ENCODE measurements around the gene MYOC. TPM values are rescaled to one million over a fixed set of nuclear protein-coding genes. Genes with fewer than 3 reads are reported as not detected.
"Not testable (repeated sequence)": the region's sequence is repeated elsewhere in the genome, so short reads cannot be mapped to it uniquely, and the experiment has no call there.

The MYOC gene
- total and polyA plus RNA-seq, 7 experiments from 2014 or later = not detected

GRCh38 chr1:171663036-171663853, 10.8 kb upstream of the MYOC start:
- no peak for ATAC-seq
- H3K36me3 Mint-ChIP-seq = no peaks in the 10 kb centered on the region
- Histone ChIP-seq H3K4me1 (ENCODE audit: control insufficient read depth in 2 of 2, insufficient read depth in 2 of 2, low read length in 2 of 2) (no peaks in the 10 kb centered on the region), H3K27me3 (ENCODE audit: control insufficient read depth in 2 of 2, insufficient read depth in 2 of 2, low read length in 2 of 2) (no peaks in the 10 kb centered on the region), H3K36me3 (ENCODE audit: control insufficient read depth in 2 of 3, insufficient read depth in 3 of 3, low read length in 3 of 3) (no peaks in the 10 kb centered on the region), H3K27ac (ENCODE audit: low read depth, low read length) (no peak overlapping the region), H3K9me3 (ENCODE audit: control insufficient read depth in 2 of 3, low read length in 3 of 3) (no peaks in the 10 kb centered on the region), H3K4me3 (ENCODE audit: low read length) (no peak overlapping the region)
- H3K27me3 Mint-ChIP-seq = peaks cover 0 to 6% (median under 1%) of the 10 kb centered on the region in 5 donors
- ChIA-PET CTCF (no interaction called here), POLR2A (no interaction called here)
- no peak for DNase-seq
- H3K9me3 Mint-ChIP-seq = no peaks in the 10 kb centered on the region
- intact Hi-C loops (cut with micrococcal nuclease) = no loop called here
- no peak overlapping the region for H3K4me3 Mint-ChIP-seq
- no peak overlapping the region for H3K27ac Mint-ChIP-seq
- H3K4me1 Mint-ChIP-seq = no peaks in the 10 kb centered on the region

- H3K36me3 ChIP-seq (ENCODE audit: control insufficient read depth in 2 of 3, insufficient read depth in 3 of 3, low read length in 3 of 3) = no peaks in the 10 kb centered on the region
- DNase-seq (no peak), ATAC-seq (no peak)
- H3K4me3 ChIP-seq (ENCODE audit: low read length) = no peak overlapping the region
- Mint-ChIP-seq H3K4me1 (no peaks in the 10 kb centered on the region), H3K36me3 (no peaks in the 10 kb centered on the region), H3K9me3 (no peaks in the 10 kb centered on the region), H3K27me3 (peaks cover 0 to 10% (median 3%) of the 10 kb centered on the region in 5 donors), H3K27ac (no peak overlapping the region), H3K4me3 (no peak overlapping the region)
- H3K27me3 ChIP-seq (ENCODE audit: control insufficient read depth in 2 of 2, insufficient read depth in 2 of 2, low read length in 2 of 2) = no peaks in the 10 kb centered on the region
- H3K27ac ChIP-seq (ENCODE audit: low read depth, low read length) = no peak overlapping the region
- CTCF ChIA-PET = interaction anchor here (0.6 kb wide), 1 partner anchor 324 kb away, joined by 4 read pairs; no protein-coding TSS in a partner anchor
- intact Hi-C loops (cut with micrococcal nuclease) = no loop called here
- no peaks in the 10 kb centered on the region for H3K4me1 ChIP-seq (ENCODE audit: control insufficient read depth in 2 of 2, insufficient read depth in 2 of 2, low read length in 2 of 2)
- no peaks in the 10 kb centered on the region for H3K9me3 ChIP-seq (ENCODE audit: control insufficient read depth in 2 of 3, low read length in 3 of 3)
- POLR2A ChIA-PET = no interaction called here
Measured at GRCh38 chr1:171661076-171661650, 8.7 kb upstream of the MYOC start.

GRCh38 chr1:171656206-171656605, 3.7 kb upstream of the MYOC start:
- H3K27me3 ChIP-seq (ENCODE audit: control insufficient read depth in 2 of 2, insufficient read depth in 2 of 2, low read length in 2 of 2); H3K36me3 Mint-ChIP-seq; H3K9me3 ChIP-seq (ENCODE audit: control insufficient read depth in 2 of 3, low read length in 3 of 3); H3K4me1 ChIP-seq (ENCODE audit: control insufficient read depth in 2 of 2, insufficient read depth in 2 of 2, low read length in 2 of 2); H3K27ac Mint-ChIP-seq; H3K4me3 ChIP-seq (ENCODE audit: low read length); DNase-seq; ATAC-seq; H3K4me3 Mint-ChIP-seq; H3K27ac ChIP-seq (ENCODE audit: low read depth, low read length); H3K36me3 ChIP-seq (ENCODE audit: control insufficient read depth in 2 of 3, insufficient read depth in 3 of 3, low read length in 3 of 3); POLR2A ChIA-PET; H3K9me3 Mint-ChIP-seq; CTCF ChIA-PET: not testable (repeated sequence)
- H3K27me3 Mint-ChIP-seq = peaks cover 0 to 27% (median 11%) of the 10 kb centered on the region in 5 donors
- intact Hi-C loops (cut with micrococcal nuclease) = loop anchor here (5.0 to 10.0 kb wide), 5 partner anchors 61 to 769 kb away; partner anchors contain the start of genes METTL13 (in 2 of the 2), C1orf105 (in 1 of the 2) and VAMP4 (in 1 of the 2)
- H3K4me1 Mint-ChIP-seq = peaks cover 9 to 12% (median 10%) of the 10 kb centered on the region in 7 donors

- Mint-ChIP-seq H3K4me3 (peak overlapping the region in 5 of 10 donors; percentile 24 to 72 (median 55)), H3K9me3 (no peaks in the 10 kb centered on the region), H3K36me3 (no peaks in the 10 kb centered on the region), H3K4me1 (peaks cover 9 to 12% (median 10%) of the 10 kb centered on the region in 7 donors), H3K27ac (no peak overlapping the region), H3K27me3 (peaks cover 0 to 32% (median 11%) of the 10 kb centered on the region in 5 donors)
- Histone ChIP-seq H3K27ac (ENCODE audit: low read depth, low read length) (no peak overlapping the region), H3K9me3 (ENCODE audit: control insufficient read depth in 2 of 3, low read length in 3 of 3) (no peaks in the 10 kb centered on the region), H3K4me3 (ENCODE audit: low read length) (no peak overlapping the region), H3K4me1 (ENCODE audit: control insufficient read depth in 2 of 2, insufficient read depth in 2 of 2, low read length in 2 of 2) (peaks cover 3 to 5% of the 10 kb centered on the region in 2 donors), H3K27me3 (ENCODE audit: control insufficient read depth in 2 of 2, insufficient read depth in 2 of 2, low read length in 2 of 2) (no peaks in the 10 kb centered on the region), H3K36me3 (ENCODE audit: control insufficient read depth in 2 of 3, insufficient read depth in 3 of 3, low read length in 3 of 3) (no peaks in the 10 kb centered on the region)
- DNase-seq (no peak), ATAC-seq (no peak)
- POLR2A ChIA-PET = no interaction called here
- intact Hi-C loops (cut with micrococcal nuclease) = loop anchor here (2.0 to 10.0 kb wide), 6 partner anchors 62 to 769 kb away; partner anchors contain the start of genes METTL13 (in 2 of the 2), C1orf105 (in 1 of the 2) and VAMP4 (in 1 of the 2)
- CTCF ChIA-PET = interaction anchor here (1.1 kb wide), 1 partner anchor 20 kb away, joined by 4 read pairs; no protein-coding TSS in a partner anchor
Measured at GRCh38 chr1:171655746-171656116, 3.2 kb upstream of the MYOC start.

GRCh38 chr1:171654942-171655745, 2.7 kb upstream of the MYOC start:
- ATAC-seq (peak; percentile 78), DNase-seq (peak; percentile 24 to 76 (median 38))
- Mint-ChIP-seq H3K4me1 (peaks cover 9 to 12% (median 10%) of the 10 kb centered on the region in 7 donors), H3K27me3 (peaks cover 0 to 34% (median 11%) of the 10 kb centered on the region in 5 donors), H3K9me3 (no peaks in the 10 kb centered on the region), H3K4me3 (peak overlapping the region in 8 of 10 donors; percentile 3 to 72 (median 52)), H3K27ac (peak overlapping the region in 1 of 9 donors; percentile 33), H3K36me3 (no peaks in the 10 kb centered on the region)
- Histone ChIP-seq H3K36me3 (ENCODE audit: control insufficient read depth in 2 of 3, insufficient read depth in 3 of 3, low read length in 3 of 3) (no peaks in the 10 kb centered on the region), H3K4me3 (ENCODE audit: low read length) (peak overlapping the region; percentile 39), H3K4me1 (ENCODE audit: control insufficient read depth in 2 of 2, insufficient read depth in 2 of 2, low read length in 2 of 2) (peaks cover 3 to 5% of the 10 kb centered on the region in 2 donors), H3K27me3 (ENCODE audit: control insufficient read depth in 2 of 2, insufficient read depth in 2 of 2, low read length in 2 of 2) (no peaks in the 10 kb centered on the region), H3K9me3 (ENCODE audit: control insufficient read depth in 2 of 3, low read length in 3 of 3) (no peaks in the 10 kb centered on the region), H3K27ac (ENCODE audit: low read depth, low read length) (no peak overlapping the region)
- ChIA-PET POLR2A (interaction anchor here (0.7 kb wide), 1 partner anchor 123 kb away, joined by 5 read pairs; no protein-coding TSS in a partner anchor), CTCF (interaction anchor here (0.8 to 1.1 kb wide), 3 partner anchors 10 to 86 kb away, joined by 3 to 4 read pairs (median 3); no protein-coding TSS in a partner anchor)
- intact Hi-C loops (cut with micrococcal nuclease) = loop anchor here (2.0 to 10.0 kb wide), 6 partner anchors 62 to 770 kb away; partner anchors contain the start of genes METTL13 (in 2 of the 2), C1orf105 (in 1 of the 2) and VAMP4 (in 1 of the 2)

Measured in naive thymus-derived CD4-positive, alpha-beta T cell (primary cell).